SH-SY5Y (cell line): ENCODE results near the gene HS6ST1.

Experiments
- GATA2 ChIP-seq: IDR thresholded peaks from 2 replicates; pipeline ENCODE4 v1.6.1; 2011; ENCODE audit warnings: mild to moderate bottlenecking, low read depth, low read length
- GATA3 ChIP-seq: IDR thresholded peaks from 2 replicates; pipeline ENCODE4 v1.6.1; 2011; ENCODE audit warnings: low read depth, mild to moderate bottlenecking, low read length, moderate library complexity

- TF ChIP-seq GATA2 (no peak), GATA3 (no peak)
Measured at GRCh38 chr2:128347701-128348539, 29.3 kb upstream of the HS6ST1 start.
